Stimulated activated CD8-positive, alpha-beta memory T cell treated with anti-CD3 and anti-CD28 coated beads, Interleukin-12 subunit alpha, Interleukin-12 subunit beta, amount 100 ng/mL, for 4 hours (primary cell): Measurements from ENCODE around the gene TAS2R16.
"Not testable (repeated sequence)": the region's sequence is repeated elsewhere in the genome, so short reads cannot be mapped to it uniquely, and the experiment has no call there.

Source experiments
- DNase-seq: peaks from one replicate; pipeline ENCODE4 v3.0.0-alpha.2; 2020; ENCODE audit warnings: low read depth

Gene TAS2R16

DNA sequence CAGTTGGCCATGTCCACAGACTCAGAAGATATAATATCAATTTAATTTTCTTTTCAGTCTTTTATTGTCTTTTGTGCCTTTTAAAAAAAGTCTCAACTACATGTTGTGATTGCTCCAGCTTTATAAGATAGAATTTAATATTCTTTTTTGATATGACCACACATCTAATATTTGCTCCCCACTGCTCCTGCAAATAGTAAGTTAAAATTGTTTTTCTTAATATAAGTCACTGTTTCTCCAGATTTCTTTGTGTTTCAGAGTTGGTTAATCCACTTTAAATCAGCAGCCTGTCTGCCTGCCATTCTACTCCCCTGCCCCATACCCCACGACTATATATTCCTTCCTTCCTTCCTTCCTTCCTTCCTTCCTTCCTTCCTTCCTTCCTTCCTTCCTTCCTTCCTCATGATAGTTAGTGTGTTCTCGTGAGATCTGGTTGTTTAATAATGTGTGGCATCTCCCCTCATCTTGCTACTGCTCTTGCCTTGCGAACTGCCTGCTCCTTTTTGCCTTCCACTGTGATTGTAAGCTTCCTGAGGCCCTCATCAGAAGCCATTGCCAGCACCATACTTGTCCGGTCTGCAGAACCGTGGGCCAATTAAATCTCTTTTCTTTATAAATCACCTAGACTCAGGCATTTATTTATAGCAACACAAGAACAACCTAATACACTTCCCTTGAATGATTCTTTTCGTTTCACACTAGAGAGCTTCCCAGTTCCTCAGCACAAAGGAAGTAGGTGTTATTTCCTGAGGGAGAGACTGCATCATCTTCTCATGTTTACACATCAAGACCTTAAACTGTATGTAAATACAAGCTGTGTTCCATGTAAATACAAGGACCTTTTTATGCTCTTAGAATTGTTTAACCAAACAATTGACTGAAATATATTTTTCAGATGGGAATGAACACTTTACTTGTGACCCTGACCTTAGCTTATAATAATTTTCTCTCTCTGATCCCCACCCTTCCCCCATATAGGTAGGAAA, 24.5 kb downstream of the TAS2R16 start:
- DNase-seq = no peak

DNA sequence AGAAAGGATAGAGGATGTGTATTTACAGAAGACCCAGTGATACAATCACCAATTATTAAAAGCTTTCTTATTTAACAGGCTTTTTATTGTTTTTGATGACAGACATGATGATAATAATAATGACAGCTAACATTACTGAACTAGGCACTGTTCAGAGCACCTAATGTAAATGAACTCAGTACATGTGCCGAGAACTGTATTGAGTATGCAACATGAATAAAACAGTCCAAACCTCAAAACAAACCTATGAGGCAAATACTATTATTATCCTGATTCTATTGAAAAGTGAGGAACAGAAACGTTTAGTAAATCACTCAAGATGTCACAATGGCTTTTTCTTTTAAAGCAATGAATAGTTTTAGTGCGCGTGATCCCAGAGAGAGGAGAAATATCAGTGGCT, 27.1 kb downstream of the TAS2R16 start:
- no peak for DNase-seq

DNA sequence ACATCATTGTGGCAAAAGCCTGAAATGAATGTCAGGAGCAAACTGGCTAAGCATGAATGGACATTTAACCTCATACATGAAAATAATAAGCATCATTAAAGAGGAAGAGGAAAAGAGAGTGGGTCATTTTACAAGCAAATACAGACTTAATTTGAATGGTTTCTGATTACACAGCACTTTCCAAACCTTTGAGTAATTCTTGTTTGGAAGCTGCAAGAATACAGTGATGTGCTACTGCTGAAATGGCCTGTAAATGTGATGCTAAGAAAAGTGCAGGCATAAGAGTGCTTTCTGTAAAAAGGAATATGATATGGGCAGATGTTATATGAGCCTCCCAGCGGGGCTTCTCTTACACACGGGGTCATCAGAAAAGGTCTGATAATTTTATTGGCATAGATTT, 30.2 kb downstream of the TAS2R16 start:
- DNase-seq = no peak

DNA sequence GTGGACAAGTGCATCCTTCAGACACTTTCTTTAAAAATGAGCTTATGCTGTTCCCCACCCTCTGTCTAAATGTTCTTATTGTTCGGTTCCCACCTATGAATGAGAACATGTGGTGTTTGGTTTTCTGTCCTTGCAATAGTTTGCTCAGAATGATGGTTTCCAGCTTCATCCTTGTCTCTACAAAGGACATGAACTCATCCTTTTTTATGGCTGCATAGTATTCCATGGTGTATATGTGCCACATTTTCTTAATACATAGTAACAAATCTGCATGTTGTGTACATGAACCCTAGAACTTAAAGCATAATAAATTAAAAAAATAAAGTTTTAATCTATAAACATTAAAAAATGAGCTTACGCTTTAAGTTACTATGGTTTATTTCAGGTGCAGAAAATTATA, 41.8 kb downstream of the TAS2R16 start:
- not testable (repeated sequence) for DNase-seq

DNA sequence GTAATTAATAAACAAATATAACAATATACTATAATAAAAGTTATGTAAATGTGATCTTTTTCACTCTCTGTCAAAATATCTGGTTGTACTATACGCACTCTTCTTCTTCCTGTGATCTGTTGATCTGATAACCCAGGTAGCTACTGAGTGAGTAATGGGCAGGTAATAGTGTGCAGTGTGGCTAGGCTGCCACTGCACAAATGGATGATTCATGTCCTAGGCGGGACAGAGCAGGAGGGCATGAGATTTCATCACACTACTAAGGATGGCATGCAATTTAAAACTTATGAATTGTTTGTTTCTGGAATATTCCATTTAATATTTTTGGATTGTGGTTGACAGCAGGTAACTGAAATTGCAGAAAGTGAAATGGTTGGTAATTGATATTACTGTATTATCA, 44.5 kb downstream of the TAS2R16 start:
- DNase-seq = no peak

DNA sequence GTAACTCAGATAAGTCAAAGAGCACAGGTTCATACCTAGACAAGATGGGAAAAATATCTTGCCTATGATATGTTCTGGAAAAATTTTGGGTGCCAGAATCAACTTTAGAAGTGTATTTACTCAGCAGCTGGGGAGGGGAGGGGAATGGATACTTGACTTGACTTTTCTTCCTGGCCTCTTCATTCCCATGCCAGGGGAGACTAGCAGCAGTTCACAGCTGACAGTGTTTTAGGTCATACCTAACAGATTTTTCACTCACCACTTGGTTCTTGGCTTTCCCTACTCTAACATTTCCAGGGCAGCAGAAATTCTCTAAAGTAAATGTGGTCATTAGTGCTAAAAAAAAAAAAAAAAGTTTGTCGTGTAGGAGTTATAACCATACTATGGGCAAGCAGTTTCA, 46.3 kb downstream of the TAS2R16 start:
- DNase-seq = no peak
